ENCODE data around the gene THEM4. TPM values are rescaled to one million over a fixed set of nuclear protein-coding genes. Genes with fewer than 3 reads are reported as not detected.
"Not testable (repeated sequence)": the region's sequence is repeated elsewhere in the genome, so short reads cannot be mapped to it uniquely, and the experiment has no call there.

THEM4 gene
- total RNA-seq, 1 donor from 2014 or later: 17.3 TPM

- no peak for TF ChIP-seq CTCF (IDR thresholded peaks at IDR 0.05; ENCODE audit: unreplicated experiment)
- peaks cover 27% of the 10 kb centered on the region for H3K36me3 Mint-ChIP-seq (ENCODE audit: insufficient read depth)
- no peaks in the 10 kb centered on the region for H3K27me3 Mint-ChIP-seq
- no peak overlapping the region for H3K4me3 Mint-ChIP-seq (ENCODE audit: low read depth)
- no peak for DNase-seq (ENCODE audit: low spot score, unreplicated experiment)
- no peaks in the 10 kb centered on the region for H3K4me1 Mint-ChIP-seq (ENCODE audit: low read depth)
- peaks cover 3% of the 10 kb centered on the region for H3K9me3 Mint-ChIP-seq (ENCODE audit: low read depth)
- H3K27ac Mint-ChIP-seq: no peak overlapping the region
These were observed 17.8 kb downstream of the THEM4 start for GRCh38 chr1:151891512-151891911.

- peak; percentile 59 for TF ChIP-seq CTCF (IDR thresholded peaks at IDR 0.05; ENCODE audit: unreplicated experiment)
- Mint-ChIP-seq H3K27me3 (no peaks in the 10 kb centered on the region), H3K9me3 (ENCODE audit: low read depth) (peaks cover 3% of the 10 kb centered on the region), H3K36me3 (ENCODE audit: insufficient read depth) (peaks cover 29% of the 10 kb centered on the region), H3K4me3 (ENCODE audit: low read depth) (no peak overlapping the region), H3K4me1 (ENCODE audit: low read depth) (no peaks in the 10 kb centered on the region), H3K27ac (no peak overlapping the region)
- no peak for DNase-seq (ENCODE audit: low spot score, unreplicated experiment)
These were observed 20.2 kb downstream of the THEM4 start for GRCh38 chr1:151888972-151889570.

GRCh38 chr1:151887028-151887427 lies 22.3 kb downstream of the THEM4 start:
- Mint-ChIP-seq H3K9me3 (ENCODE audit: low read depth) (peaks cover 3% of the 10 kb centered on the region), H3K4me1 (ENCODE audit: low read depth) (no peaks in the 10 kb centered on the region), H3K4me3 (ENCODE audit: low read depth) (no peak overlapping the region), H3K36me3 (ENCODE audit: insufficient read depth) (peaks cover 22% of the 10 kb centered on the region), H3K27me3 (no peaks in the 10 kb centered on the region), H3K27ac (no peak overlapping the region)
- TF ChIP-seq CTCF (IDR thresholded peaks at IDR 0.05; ENCODE audit: unreplicated experiment): no peak
- no peak for DNase-seq (ENCODE audit: low spot score, unreplicated experiment)

GRCh38 chr1:151885479-151885878 lies 23.8 kb downstream of the THEM4 start:
- no peak for TF ChIP-seq CTCF (IDR thresholded peaks at IDR 0.05; ENCODE audit: unreplicated experiment)
- no peak for DNase-seq (ENCODE audit: low spot score, unreplicated experiment)
- Mint-ChIP-seq H3K27me3 (no peaks in the 10 kb centered on the region), H3K4me1 (ENCODE audit: low read depth) (no peaks in the 10 kb centered on the region), H3K27ac (no peak overlapping the region), H3K4me3 (ENCODE audit: low read depth) (no peak overlapping the region), H3K36me3 (ENCODE audit: insufficient read depth) (peaks cover 21% of the 10 kb centered on the region), H3K9me3 (ENCODE audit: low read depth) (peaks cover 3% of the 10 kb centered on the region)

GRCh38 chr1:151884879-151885278 lies 24.4 kb downstream of the THEM4 start:
- peaks cover 21% of the 10 kb centered on the region for H3K36me3 Mint-ChIP-seq (ENCODE audit: insufficient read depth)
- H3K4me3 Mint-ChIP-seq (ENCODE audit: low read depth); H3K4me1 Mint-ChIP-seq (ENCODE audit: low read depth); DNase-seq (ENCODE audit: low spot score, unreplicated experiment); H3K9me3 Mint-ChIP-seq (ENCODE audit: low read depth); H3K27ac Mint-ChIP-seq; H3K27me3 Mint-ChIP-seq: not testable (repeated sequence)

GRCh38 chr1:151884445-151884844 lies 24.9 kb downstream of the THEM4 start:
- H3K27me3 Mint-ChIP-seq; H3K9me3 Mint-ChIP-seq (ENCODE audit: low read depth); H3K27ac Mint-ChIP-seq; H3K4me3 Mint-ChIP-seq (ENCODE audit: low read depth); H3K4me1 Mint-ChIP-seq (ENCODE audit: low read depth); DNase-seq (ENCODE audit: low spot score, unreplicated experiment): not testable (repeated sequence)
- H3K36me3 Mint-ChIP-seq (ENCODE audit: insufficient read depth): peaks cover 21% of the 10 kb centered on the region

GRCh38 chr1:151883898-151884297 lies 25.4 kb downstream of the THEM4 start:
- H3K9me3 Mint-ChIP-seq (ENCODE audit: low read depth); H3K27ac Mint-ChIP-seq; DNase-seq (ENCODE audit: low spot score, unreplicated experiment); H3K4me3 Mint-ChIP-seq (ENCODE audit: low read depth); H3K4me1 Mint-ChIP-seq (ENCODE audit: low read depth); H3K27me3 Mint-ChIP-seq: not testable (repeated sequence)
- peaks cover 21% of the 10 kb centered on the region for H3K36me3 Mint-ChIP-seq (ENCODE audit: insufficient read depth)

- peak overlapping the region; percentile 30 for H3K27ac Mint-ChIP-seq
- not testable (repeated sequence) for H3K9me3 Mint-ChIP-seq (ENCODE audit: low read depth); H3K4me3 Mint-ChIP-seq (ENCODE audit: low read depth); H3K4me1 Mint-ChIP-seq (ENCODE audit: low read depth); H3K27me3 Mint-ChIP-seq; DNase-seq (ENCODE audit: low spot score, unreplicated experiment)
- peaks cover 17% of the 10 kb centered on the region for H3K36me3 Mint-ChIP-seq (ENCODE audit: insufficient read depth)
These were observed 26.4 kb downstream of the THEM4 start for GRCh38 chr1:151882918-151883317.
